C4-2B (cell line): ENCODE results near the gene UBR4.

ENCODE experiments used
- CTCF ChIP-seq: fragments of 450-650 bp; conservative IDR thresholded peaks from 2 replicates; pipeline ENCODE4 v1.5.1; 2017; ENCODE audit warnings: mild to moderate bottlenecking
- ZFX ChIP-seq: fragments of 450-650 bp; IDR thresholded peaks from 2 replicates; pipeline ENCODE4 v1.6.1; 2017

GRCh38 chr1:19179597-19180264, 30.3 kb downstream of the UBR4 start:
- TF ChIP-seq CTCF (peak; percentile 35), ZFX (no peak)
